Measurements from ENCODE around the gene TLL2.

Gene TLL2

GRCh38 chr10:96418582-96418981, 95.1 kb downstream of the TLL2 start:
- no peak for DNase-seq

GRCh38 chr10:96417441-96417840, 96.3 kb downstream of the TLL2 start:
- DNase-seq, result peak; percentile 13

DNA sequence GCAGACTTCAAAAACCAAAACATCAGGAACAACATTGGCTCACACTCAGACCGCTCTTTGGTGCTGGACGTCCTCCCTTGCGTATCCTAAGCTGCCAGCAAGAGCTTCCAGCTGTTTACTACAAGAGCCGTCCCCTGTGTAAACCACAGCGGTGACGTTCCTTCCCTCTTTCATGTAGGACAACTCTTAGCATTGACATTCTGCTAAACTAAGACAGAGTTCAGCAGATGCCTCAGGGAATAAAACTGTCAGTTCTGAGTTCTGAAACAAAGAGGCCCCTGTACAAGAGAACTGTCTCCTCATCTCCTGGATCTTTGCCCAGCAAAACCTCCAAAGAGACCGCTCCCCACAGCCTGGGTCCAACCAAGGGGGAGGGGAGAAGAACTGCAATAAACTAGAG, 97.1 kb downstream of the TLL2 start:
- peak; percentile 44 for DNase-seq

DNA sequence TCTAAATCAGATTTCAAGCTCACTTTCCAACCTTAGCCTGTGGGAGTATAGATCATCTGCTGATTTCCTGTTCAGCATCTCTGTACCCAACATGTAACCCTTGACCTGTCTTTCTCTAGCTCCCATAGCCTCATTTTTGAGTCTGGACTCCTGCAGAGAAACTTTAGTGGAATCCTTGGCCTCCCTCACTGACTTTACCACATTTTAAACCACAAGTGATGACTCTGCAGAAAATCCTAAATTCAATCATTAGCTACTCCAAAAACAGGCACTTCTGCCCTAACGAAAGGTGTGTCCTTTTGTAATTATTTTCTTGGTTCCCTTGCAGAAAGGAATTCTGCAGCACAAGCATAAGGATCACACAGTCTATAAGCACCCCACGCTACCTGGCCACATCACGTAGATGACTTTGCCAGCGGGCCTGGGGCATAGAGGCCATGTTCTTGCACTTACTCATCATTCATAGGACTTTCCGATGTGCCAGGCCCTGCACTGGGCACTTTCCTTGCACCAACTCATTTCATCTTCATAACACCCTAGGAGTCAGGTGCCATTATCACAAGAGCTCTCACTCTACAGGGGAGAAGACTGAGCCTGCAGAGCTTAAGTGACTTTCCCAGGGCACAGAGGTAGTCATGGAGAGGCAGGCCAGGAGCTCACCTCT, 97.7 kb downstream of the TLL2 start:
- DNase-seq, result peak; percentile 32

- no peak for DNase-seq
Measured at GRCh38 chr10:96415150-96415890, 98.4 kb downstream of the TLL2 start.

DNA sequence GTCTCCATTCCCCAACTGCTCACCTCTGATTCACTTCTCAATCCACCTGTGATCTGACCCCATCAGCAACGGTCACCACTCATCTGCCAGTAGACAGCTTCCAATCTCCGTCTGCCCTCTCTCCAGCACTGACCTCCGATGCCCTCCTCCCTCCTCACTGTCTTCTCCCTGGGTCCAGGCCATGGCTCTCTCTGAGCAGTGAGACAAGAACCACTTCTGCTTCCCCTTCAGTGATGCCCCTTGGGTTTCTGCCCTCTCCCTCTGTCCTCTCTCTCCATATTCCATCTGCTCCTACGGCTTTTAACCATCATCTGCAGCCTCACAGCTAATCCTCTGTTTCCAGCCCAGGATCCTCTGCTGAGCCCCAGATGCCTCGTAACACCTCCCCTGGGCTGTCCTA, 99.4 kb downstream of the TLL2 start:
- DNase-seq, result no peak

DNA sequence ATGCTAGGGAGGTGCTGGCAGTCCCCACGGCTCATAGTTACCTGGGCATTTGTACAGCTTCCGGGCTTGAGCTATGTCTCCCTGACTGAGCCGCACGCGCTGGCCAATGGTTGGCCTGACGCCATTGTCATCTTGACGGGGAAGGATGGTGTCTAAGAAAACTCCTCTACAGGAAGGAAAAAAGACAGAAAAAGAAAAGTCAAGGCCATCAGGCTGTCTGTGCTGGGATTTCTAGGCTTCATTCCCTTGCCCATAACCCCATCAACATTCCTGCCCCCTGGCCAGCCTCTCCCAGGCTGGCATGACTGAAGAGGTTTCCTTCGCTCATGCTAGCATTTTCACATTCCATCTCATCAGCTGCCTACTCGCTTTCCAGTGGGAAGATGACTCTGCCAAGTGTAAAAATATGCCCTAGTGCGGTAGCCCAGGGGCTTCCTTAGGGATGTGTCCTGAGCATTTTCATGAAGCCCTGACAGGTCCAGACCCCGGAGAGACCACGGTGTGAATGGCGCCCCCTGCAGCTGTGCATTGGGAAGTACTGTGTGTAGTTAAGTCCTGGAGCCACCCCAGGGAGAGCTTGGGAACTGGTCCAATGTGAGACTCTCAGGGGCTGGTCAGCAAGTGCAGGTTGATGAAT, 100.5 kb downstream of the TLL2 start:
- DNase-seq, result no peak

DNA sequence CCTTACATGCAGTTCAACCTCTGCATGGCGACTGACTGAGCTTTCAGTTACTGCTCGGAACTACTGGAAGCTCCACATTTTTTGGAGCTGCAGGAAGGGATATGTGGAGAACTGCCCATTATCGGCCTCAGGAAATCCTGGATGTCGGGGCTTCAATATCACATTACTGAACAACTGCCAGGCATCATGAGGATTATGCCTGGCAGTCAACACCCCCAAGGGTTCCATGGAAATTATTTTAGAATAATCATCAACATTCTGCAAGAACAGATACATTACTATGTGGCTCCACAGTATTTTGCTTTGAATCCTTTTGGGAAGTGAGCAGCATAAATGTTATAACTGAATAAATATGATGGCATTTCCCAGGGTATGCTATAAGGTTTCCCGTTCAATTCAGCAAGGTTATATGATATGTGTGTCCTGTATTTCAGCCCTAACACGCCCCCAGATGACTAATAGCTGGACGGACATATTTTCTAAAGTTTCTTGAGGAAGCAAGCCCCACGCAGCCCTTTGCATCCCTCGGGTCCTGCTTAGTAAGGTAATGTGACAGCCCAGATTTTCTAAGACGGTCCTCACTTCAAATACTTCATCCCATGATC, 101.9 kb downstream of the TLL2 start:
- no peak for DNase-seq

DNA sequence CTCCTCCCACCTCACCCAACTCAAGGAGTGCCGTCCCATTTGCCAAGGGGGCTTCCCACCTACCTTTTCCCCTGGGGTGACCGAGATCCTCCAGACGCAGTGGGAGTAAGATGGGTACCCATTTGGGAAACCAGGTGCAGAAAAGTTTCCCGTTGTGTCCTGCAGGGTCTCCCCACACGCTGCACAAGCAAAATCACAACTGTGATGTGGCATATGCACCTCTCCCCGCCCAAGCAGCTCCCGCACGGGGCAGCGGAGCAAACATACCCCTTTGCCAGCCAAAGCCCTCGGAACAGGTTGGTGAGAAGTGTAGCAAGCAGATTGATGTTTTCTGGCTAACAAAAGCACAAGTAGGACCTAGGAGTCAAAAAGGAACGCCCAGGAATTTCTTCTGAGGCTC, 103.4 kb downstream of the TLL2 start:
- DNase-seq, result no peak

- no peak for DNase-seq
Measured at GRCh38 chr10:96408201-96408600, 105.5 kb downstream of the TLL2 start.

DNA sequence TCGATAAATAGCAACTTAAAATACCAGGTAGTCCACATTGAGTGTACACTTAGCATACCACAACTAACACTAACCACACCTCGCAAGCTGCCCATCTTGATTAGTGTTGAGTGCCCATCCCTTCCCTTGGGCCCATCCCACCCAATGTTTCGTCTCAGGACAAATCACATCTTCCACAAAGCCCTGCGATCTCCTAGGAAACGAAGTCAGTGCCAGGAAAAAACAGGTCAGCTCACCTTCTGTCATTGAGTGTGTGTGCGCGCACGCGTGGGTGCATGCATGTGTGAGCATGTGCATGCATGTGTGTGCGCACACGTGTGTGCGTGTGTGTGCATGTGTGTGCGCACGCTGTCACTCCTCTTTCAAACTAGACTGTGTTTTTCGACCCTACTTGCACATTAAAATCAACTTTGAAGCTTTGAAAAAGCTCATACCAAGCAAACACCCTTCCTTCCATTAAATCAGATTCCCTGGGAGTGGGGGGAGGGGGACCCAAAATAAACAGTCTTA, 106.1 kb downstream of the TLL2 start:
- no peak for DNase-seq

DNA sequence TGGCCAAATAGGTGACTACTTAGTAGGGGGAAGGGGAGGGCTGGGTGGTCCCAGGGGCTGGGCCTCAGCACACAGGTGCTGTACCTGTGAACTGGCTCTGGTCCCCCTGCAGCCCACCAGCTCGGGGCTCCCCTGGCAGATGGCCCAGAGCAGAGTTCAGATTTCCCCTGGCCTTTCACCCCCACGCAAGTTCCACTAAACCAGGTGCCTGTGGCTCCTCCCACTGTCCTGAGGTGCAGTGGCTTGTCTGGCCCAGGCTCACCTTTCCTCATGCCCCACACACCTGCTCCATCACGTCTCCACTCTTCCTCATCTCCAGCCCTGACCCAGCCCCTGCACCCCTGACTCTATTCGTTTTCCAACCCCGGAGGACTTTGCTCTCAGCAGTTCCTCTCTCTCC, 107.6 kb downstream of the TLL2 start:
- no peak for DNase-seq

GRCh38 chr10:96402417-96403305, 111.1 kb downstream of the TLL2 start:
- no peak for DNase-seq

DNA sequence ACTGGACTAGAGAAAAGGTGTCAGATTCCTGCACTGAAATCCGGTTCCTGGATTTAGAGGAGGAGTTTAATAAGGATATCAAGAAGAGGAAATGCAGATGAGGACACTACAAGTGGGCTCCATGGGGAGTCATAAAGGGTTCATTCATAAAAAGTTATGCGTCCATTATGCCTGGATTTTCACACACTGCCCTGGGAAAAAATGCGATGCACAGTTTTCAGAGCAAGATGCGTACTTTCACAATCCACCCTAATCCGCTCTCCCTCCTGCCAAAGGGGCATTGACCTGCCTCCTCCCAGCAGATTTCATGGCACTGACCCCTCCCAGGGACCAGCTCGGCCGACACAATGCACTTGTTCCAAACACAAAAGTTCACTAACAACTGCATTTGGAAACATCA, 112.7 kb downstream of the TLL2 start:
- DNase-seq, result no peak

DNA sequence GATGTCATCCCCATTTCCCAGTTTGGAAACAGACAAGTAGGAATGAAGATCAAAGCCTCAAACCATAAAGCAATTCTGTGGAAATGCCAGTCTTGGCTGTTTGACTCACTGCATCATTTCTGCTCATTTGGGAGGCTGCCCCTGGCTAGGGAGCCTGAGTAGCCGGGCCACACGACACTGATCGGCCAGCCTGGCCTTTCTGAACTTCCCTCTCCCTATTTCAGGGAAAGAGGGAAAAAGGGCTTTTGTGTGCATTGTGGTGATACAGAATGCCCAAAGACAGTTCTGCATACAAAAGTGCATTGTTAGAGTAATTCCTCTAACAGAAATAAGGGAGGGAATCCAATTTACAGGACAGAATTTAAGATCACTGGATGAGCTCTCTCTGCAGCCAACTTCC, 113.3 kb downstream of the TLL2 start:
- no peak for DNase-seq

DNA sequence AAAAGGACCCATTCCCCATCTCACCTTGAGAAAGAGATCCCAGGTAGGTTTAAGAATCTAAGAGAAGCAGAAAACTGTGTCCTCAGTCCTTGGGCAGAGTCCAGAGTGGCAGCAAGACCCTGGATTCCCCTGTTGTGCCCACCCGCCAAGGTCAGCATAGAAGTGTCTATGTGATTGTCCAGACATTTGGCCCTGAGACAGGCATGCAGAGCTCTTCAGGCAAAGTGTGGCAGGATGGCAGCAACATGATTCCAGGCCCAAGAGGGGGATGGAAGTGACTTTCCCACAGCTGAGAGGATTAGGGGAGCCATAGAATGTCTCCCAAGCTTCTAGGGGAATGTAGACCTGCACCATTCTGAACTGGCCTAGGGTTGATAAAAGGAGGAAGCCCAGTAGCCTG, 115.8 kb downstream of the TLL2 start:
- no peak for DNase-seq

DNA sequence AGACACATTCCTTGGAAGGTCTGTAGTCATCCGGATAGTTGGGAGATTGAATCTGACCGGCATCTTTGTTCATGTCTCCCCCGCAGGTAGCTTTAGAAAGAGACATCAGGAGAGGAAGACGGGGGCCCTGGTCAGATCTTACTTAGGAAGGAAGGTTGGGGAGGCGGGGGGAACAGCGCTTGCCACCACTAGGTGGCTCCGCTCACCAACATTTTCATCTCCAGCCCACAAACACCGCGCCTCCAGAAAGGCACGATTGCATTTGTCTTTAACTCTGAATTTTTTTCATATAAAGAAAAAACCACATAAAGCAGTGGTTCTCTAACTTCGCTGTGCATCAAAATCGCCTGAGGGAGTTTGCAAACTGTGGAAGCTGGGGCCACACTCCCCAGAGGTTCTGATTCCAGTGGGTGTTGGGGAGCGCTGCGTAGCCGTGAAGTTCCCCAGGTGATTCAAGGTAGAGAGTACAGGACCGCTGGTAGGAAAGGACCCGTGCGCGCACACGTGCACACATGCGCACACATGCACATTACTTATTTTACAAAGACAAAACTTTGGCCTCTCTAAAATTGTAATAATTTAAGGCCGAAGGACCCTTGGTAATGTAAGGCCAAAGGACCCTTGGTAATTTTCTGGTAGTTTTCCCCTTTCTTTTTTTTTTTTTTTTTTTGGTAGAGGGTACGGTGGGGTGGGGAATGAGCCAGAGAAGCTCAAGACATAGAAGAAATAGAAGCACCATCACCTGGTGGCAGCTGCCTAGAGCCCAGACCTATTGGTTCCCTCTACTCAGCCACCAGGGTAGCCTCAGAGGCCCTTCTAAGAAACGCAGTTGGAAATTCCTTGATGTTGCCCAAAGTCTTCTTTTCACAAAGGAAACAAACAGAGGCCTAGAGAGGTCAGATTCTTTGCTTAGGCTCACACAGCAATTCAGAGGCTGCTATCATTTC, 117.5 kb downstream of the TLL2 start:
- DNase-seq, result peak; percentile 59

GRCh38 chr10:96390460-96390864, 123.3 kb downstream of the TLL2 start:
- no peak for DNase-seq

DNA sequence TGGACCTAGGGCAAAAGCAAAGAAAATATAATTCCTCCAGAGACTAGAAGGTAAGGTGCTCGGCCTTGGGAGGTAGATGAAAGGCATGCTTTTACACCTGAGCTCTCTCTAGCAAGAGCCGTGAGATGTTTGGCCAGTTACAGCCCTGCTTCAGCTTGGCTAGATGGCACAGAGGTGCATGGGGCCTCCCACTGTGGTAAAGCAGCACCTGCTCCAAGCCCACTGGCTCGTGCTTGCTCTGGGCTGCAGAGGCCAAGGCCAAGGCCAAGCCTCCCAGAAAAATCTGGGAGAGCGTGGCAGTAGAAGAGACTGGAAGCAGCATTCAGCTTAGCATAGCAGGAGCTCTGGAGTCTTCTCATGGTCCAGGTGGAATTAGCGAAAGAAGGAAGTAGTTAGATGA, 123.9 kb downstream of the TLL2 start:
- no peak for DNase-seq

DNA sequence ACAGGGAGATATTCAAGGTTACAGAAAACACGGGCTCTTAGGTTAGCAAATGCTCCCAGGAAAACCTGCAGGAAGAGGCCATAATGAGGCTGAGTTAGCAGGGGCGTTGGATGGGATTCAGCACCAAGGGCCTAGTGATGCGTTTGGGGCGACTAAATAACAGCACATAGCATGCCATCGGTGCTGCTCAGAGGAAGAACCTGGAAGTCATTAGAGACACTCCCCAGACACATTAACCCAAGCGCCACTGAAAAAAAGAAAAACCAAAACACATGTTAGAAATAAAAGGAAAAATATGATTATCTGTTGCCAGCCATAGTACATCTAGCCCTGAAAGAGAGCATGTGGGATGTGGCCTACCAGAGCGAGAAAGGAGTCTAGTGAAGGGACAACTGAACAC, 126.1 kb downstream of the TLL2 start:
- DNase-seq, result peak; percentile 79

DNA sequence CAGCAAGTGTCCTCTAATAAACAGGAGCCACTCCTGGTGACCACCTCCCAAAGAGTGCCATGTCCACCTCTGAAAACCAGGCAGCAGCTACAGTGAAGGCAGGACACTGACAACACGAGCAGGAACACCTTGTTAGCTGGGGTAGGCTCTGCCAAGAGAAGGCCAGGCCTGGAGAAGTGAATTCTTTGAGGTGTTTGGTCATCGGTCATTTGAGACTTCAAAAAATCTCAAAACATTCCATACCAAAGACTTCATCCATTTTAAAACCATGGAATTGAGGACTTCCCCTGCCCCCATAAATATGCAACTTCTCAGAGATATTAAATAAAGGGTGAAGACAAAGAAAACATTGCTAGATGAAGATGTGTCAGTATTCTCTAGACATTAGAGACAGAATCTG, 126.6 kb downstream of the TLL2 start:
- peak; percentile 73 for DNase-seq
